Measurements from ENCODE around the gene MAPKBP1. TPM values are rescaled to one million over a fixed set of nuclear protein-coding genes. Genes with fewer than 3 reads are reported as not detected.

The MAPKBP1 gene
- total and polyA plus RNA-seq, 2 of the 4 experiments (the other 2 are of a cell fraction) = 12.5 to 15.3 TPM

DNA sequence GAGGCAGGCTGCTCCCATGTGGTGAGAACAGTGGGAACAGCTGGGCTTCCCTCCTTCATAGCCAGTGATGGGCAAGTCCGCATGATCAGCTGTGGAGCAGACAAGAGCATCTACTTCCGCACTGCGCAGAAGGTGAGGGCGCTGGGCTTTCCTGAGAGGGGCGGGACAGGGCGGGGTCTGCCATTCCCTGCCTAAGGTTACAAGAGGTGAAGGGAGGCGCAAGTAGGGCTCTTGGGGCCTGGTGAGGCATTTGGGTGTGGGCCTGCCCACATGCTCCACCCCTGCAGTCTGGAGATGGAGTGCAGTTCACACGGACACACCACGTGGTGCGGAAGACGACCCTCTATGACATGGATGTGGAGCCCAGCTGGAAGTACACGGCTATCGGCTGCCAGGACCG lies 43.0 kb downstream of the MAPKBP1 start:
- no peak overlapping the region for H2AK5ac ChIP-seq (ENCODE audit: low read depth, low read length)
- intact Hi-C loops (cut with micrococcal nuclease) = loop anchor here (10.0 kb wide), 1 partner anchor 353 kb away; no protein-coding TSS in a partner anchor
- no peaks in the 10 kb centered on the region for H3K4me1 ChIP-seq (ENCODE audit: control insufficient read depth, insufficient read depth, low read length)
- dilution Hi-C loops (cut with HindIII; ENCODE audit: low sequenced_read_pairs, unreplicated experiment) = no loop called here
- no peak overlapping the region for H2AFZ ChIP-seq (replicated peaks; ENCODE audit: low read length, poor library complexity)
- H3K23ac ChIP-seq (ENCODE audit: low read depth, low read length) = no peak overlapping the region
- H3K9me1 ChIP-seq (ENCODE audit: insufficient read depth, low read length) = no peaks in the 10 kb centered on the region
- DNase-seq (no peak), ATAC-seq (ENCODE audit: low read depth) (no peak)
- no peak overlapping the region for H3K4me2 ChIP-seq (ENCODE audit: low read depth, low read length)
- no peak overlapping the region for H4K91ac ChIP-seq (ENCODE audit: insufficient read depth, low read depth, low read length)
- no peak overlapping the region for H2BK15ac ChIP-seq (ENCODE audit: low read depth, low read length)
- H3K4me3 ChIP-seq (ENCODE audit: insufficient read depth, low read depth, low read length) = no peak overlapping the region
- H4K8ac ChIP-seq (ENCODE audit: low read depth in 2 of 2, low read length in 2 of 2) = no peak overlapping the region
- H3K18ac ChIP-seq (ENCODE audit: low read depth, low read length) = no peak overlapping the region
- H3K14ac ChIP-seq (replicated peaks; ENCODE audit: low read depth, low read length) = no peak overlapping the region
- BruUV-seq (replicated peaks) = no TSS peak
- H2AK9ac ChIP-seq (replicated peaks; ENCODE audit: low read depth, low read length, poor library complexity) = no peak overlapping the region
- in situ Hi-C loops (cut with MboI; ENCODE audit: low sequenced_read_pairs) = no loop called here
- H4K5ac ChIP-seq (ENCODE audit: low read depth, low read length) = no peak overlapping the region
- H3K4ac ChIP-seq (ENCODE audit: low read depth, low read length) = no peak overlapping the region
- H2BK5ac ChIP-seq (ENCODE audit: low read depth, low read length, poor library complexity, severe bottlenecking) = no peak overlapping the region
- H2BK120ac ChIP-seq (ENCODE audit: low read depth, low read length) = no peak overlapping the region
- H3K9ac ChIP-seq (ENCODE audit: low read depth, low read length) = no peak overlapping the region
- H3K27ac ChIP-seq (ENCODE audit: insufficient read depth, low read length) = no peak overlapping the region
- H4K20me1 ChIP-seq (ENCODE audit: insufficient read depth, low read length) = no peaks in the 10 kb centered on the region
- WGBS, 2 experiments (ENCODE audit: extremely low coverage in 2 of 2, insufficient read length in 1 of 2) = 100% methylated on average over 3 of the region's 14 CpGs; no CpG with 5 or more reads in 1 of the 2 experiments
- H3K36me3 ChIP-seq (ENCODE audit: control insufficient read depth, insufficient read depth, low read length) = peaks cover 69% of the 10 kb centered on the region
- no peaks in the 10 kb centered on the region for H3K27me3 ChIP-seq (ENCODE audit: control insufficient read depth, insufficient read depth, low read length)
- CTCF ChIA-PET = no interaction called here
- H3K79me1 ChIP-seq (ENCODE audit: low read depth in 1 of 2, low read length in 2 of 2) = peaks cover 0 to 8% of the 10 kb centered on the region in 2 experiments; a peak in 1 of 4 replicates
- no peaks in the 10 kb centered on the region for H3K9me3 ChIP-seq (ENCODE audit: control insufficient read depth, insufficient read depth, low read length)
- no peak for TF ChIP-seq MXI1 (IDR thresholded peaks at IDR 0.05; ENCODE audit: borderline replicate concordance, low read depth, low read length)
- TF ChIP-seq, protein P1, sequence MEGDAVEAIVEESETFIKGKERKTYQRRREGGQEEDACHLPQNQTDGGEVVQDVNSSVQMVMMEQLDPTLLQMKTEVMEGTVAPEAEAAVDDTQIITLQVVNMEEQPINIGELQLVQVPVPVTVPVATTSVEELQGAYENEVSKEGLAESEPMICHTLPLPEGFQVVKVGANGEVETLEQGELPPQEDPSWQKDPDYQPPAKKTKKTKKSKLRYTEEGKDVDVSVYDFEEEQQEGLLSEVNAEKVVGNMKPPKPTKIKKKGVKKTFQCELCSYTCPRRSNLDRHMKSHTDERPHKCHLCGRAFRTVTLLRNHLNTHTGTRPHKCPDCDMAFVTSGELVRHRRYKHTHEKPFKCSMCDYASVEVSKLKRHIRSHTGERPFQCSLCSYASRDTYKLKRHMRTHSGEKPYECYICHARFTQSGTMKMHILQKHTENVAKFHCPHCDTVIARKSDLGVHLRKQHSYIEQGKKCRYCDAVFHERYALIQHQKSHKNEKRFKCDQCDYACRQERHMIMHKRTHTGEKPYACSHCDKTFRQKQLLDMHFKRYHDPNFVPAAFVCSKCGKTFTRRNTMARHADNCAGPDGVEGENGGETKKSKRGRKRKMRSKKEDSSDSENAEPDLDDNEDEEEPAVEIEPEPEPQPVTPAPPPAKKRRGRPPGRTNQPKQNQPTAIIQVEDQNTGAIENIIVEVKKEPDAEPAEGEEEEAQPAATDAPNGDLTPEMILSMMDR (conservative IDR thresholded peaks at IDR 0.05; ENCODE audit: low read depth, low read length) = no peak
- no peak for TF ChIP-seq MAZ (IDR thresholded peaks at IDR 0.05; ENCODE audit: borderline replicate concordance, low read depth, low read length)
- no peak for TF ChIP-seq CEBPB (IDR thresholded peaks at IDR 0.05; ENCODE audit: low read depth, low read length)
- TF ChIP-seq POLR2A (IDR thresholded peaks at IDR 0.05; ENCODE audit: low read depth, low read length) = no peak
- TF ChIP-seq NFE2L2 (IDR thresholded peaks at IDR 0.05; ENCODE audit: low read depth, low read length) = no peak
- TF ChIP-seq, protein P2, sequence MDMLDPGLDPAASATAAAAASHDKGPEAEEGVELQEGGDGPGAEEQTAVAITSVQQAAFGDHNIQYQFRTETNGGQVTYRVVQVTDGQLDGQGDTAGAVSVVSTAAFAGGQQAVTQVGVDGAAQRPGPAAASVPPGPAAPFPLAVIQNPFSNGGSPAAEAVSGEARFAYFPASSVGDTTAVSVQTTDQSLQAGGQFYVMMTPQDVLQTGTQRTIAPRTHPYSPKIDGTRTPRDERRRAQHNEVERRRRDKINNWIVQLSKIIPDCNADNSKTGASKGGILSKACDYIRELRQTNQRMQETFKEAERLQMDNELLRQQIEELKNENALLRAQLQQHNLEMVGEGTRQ (IDR thresholded peaks at IDR 0.05; ENCODE audit: low read depth, low read length) = no peak
- TF ChIP-seq BHLHE40 (IDR thresholded peaks at IDR 0.05; ENCODE audit: low read depth, low read length) = no peak
- no peak for TF ChIP-seq MAFK (IDR thresholded peaks at IDR 0.05; ENCODE audit: low read depth, low read length)
- TF ChIP-seq, protein P3, sequence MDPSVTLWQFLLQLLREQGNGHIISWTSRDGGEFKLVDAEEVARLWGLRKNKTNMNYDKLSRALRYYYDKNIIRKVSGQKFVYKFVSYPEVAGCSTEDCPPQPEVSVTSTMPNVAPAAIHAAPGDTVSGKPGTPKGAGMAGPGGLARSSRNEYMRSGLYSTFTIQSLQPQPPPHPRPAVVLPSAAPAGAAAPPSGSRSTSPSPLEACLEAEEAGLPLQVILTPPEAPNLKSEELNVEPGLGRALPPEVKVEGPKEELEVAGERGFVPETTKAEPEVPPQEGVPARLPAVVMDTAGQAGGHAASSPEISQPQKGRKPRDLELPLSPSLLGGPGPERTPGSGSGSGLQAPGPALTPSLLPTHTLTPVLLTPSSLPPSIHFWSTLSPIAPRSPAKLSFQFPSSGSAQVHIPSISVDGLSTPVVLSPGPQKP (IDR thresholded peaks at IDR 0.05; ENCODE audit: borderline replicate concordance, low read depth, low read length) = no peak
- POLR2A ChIA-PET (ENCODE audit: unreplicated experiment) = no interaction called here
- no peak overlapping the region for H2BK20ac ChIP-seq (ENCODE audit: low read depth, low read length)
- H3K56ac ChIP-seq (ENCODE audit: extremely low read depth, insufficient read depth, low read length) = no peak overlapping the region
